Fibroblast of lung (primary cell): ENCODE data around the gene GPR132. TPM values are rescaled to one million over a fixed set of nuclear protein-coding genes. Genes with fewer than 3 reads are reported as not detected.

Experiments used
- DNase-seq, 2 donors: peaks; one replicate each; pipeline versions ENCODE4 v3.0.0 to v3.0.0-alpha.2; 2010; ENCODE audit warnings: low read depth in 2 of 2
- H2AFZ ChIP-seq: 2 replicates; pipeline ENCODE4 v1.5.1; 2012; ENCODE audit warnings: low read length, control low read depth, inconsistent platforms
- H3K27ac ChIP-seq: 2 replicates; pipeline ENCODE4 v1.5.1; 2011; ENCODE audit warnings: low read length, control low read depth; ENCODE audit not compliant: insufficient read depth
- H3K27me3 ChIP-seq: 2 replicates; pipeline ENCODE4 v1.5.1; 2011; ENCODE audit warnings: mild to moderate bottlenecking, low read length; ENCODE audit not compliant: control insufficient read depth, insufficient read depth
- H3K36me3 ChIP-seq: 2 replicates; pipeline ENCODE4 v1.5.1; 2011; ENCODE audit warnings: low read length; ENCODE audit not compliant: control insufficient read depth, insufficient read depth
- H3K4me1 ChIP-seq: 2 replicates; pipeline ENCODE4 v1.5.1; 2011; ENCODE audit warnings: low read length; ENCODE audit not compliant: control insufficient read depth, insufficient read depth; ENCODE audit errors: extremely low read depth
- H3K4me2 ChIP-seq: 2 replicates; pipeline ENCODE4 v1.5.1; 2011; ENCODE audit warnings: low read length, control low read depth; ENCODE audit not compliant: insufficient read depth; ENCODE audit errors: extremely low read depth
- H3K4me3 ChIP-seq, 4 experiments: fragments of 200-600 bp in 1 of 4; sonication (generic) in 1 of 4; replicated peaks in 1 of 4; 2 replicates each; pipeline ENCODE4 v1.5.1; 2011 to 2016; ENCODE audit warnings: low read length in 4 of 4, low read depth in 3 of 4, mild to moderate bottlenecking in 3 of 4, control low read depth in 2 of 4, inconsistent platforms in 1 of 4, mixed read lengths in 1 of 4; ENCODE audit not compliant: insufficient read depth in 1 of 4; ENCODE audit errors: control extremely low read depth in 1 of 4
- H3K79me2 ChIP-seq: 2 replicates; pipeline ENCODE4 v1.5.1; 2012; ENCODE audit warnings: mild to moderate bottlenecking, low read length, inconsistent platforms; ENCODE audit not compliant: control insufficient read depth, insufficient read depth
- H3K9ac ChIP-seq: 2 replicates; pipeline ENCODE4 v1.5.1; 2011; ENCODE audit warnings: mild to moderate bottlenecking, low read length, control low read depth; ENCODE audit not compliant: insufficient read depth
- H3K9me3 ChIP-seq: 2 replicates; pipeline ENCODE4 v1.5.1; 2012; ENCODE audit warnings: low read depth, low read length; ENCODE audit not compliant: control insufficient read depth, insufficient read depth
- H4K20me1 ChIP-seq: 2 replicates; pipeline ENCODE4 v1.5.1; 2011; ENCODE audit warnings: low read length; ENCODE audit not compliant: control insufficient read depth, insufficient read depth; ENCODE audit errors: extremely low read depth
- EZH2 ChIP-seq: IDR thresholded peaks from 2 replicates; pipeline ENCODE4 v1.5.1; 2012; ENCODE audit warnings: low read length, control low read depth, mild to moderate bottlenecking; ENCODE audit errors: missing control alignments
- polyA plus RNA-seq, 2 donors: library from polyadenylated mRNA; depleted of rRNA in 1 of 2; stranded (reverse) in 1 of 2; unstranded in 1 of 2; fragments of >200 nt; gene quantifications; 2 replicates each; pipeline ENCODE4 v1.2.1, GENCODE V29; 2011 to 2012; ENCODE audit warnings: missing spikeins in 1 of 2
- total RNA-seq: library from RNA; depleted of rRNA; stranded (reverse); fragments of >200 nt; gene quantifications from 2 replicates; pipeline ENCODE4 v1.2.1, GENCODE V29; 2014
- TF ChIP-seq, protein P1 (sequence below), 2 donors: IDR thresholded peaks in 1 of 2; conservative IDR thresholded peaks in 1 of 2; 1 replicate in 1 of 2; 2 replicates in 1 of 2; pipeline ENCODE4 v1.5.1; 2011 to 2012; ENCODE audit warnings: low read length in 2 of 2, control low read depth in 1 of 2, inconsistent platforms in 1 of 2, low read depth in 1 of 2, mild to moderate bottlenecking in 1 of 2

GPR132 gene
- total and polyA plus RNA-seq, 2 donors (not counting 1 experiment from before 2014, with no cell fraction given), result 0.17 TPM; not detected in 1

GRCh38 chr14:105060751-105061427 is 4.3 kb downstream of the GPR132 start:
- Histone ChIP-seq H3K27me3 (peaks cover 9% of the 10 kb centered on the region), H2AFZ (no peak overlapping the region), H3K9ac (no peak overlapping the region), H3K27ac (no peak overlapping the region), H3K79me2 (no peaks in the 10 kb centered on the region), H3K4me3 (no peak overlapping the region), H3K36me3 (no peaks in the 10 kb centered on the region), H3K4me1 (no peaks in the 10 kb centered on the region), H4K20me1 (no peaks in the 10 kb centered on the region), H3K4me2 (no peak overlapping the region), H3K9me3 (no peaks in the 10 kb centered on the region)
- DNase-seq, result no peak
- TF ChIP-seq EZH2, result no peak
- TF ChIP-seq, protein P1, sequence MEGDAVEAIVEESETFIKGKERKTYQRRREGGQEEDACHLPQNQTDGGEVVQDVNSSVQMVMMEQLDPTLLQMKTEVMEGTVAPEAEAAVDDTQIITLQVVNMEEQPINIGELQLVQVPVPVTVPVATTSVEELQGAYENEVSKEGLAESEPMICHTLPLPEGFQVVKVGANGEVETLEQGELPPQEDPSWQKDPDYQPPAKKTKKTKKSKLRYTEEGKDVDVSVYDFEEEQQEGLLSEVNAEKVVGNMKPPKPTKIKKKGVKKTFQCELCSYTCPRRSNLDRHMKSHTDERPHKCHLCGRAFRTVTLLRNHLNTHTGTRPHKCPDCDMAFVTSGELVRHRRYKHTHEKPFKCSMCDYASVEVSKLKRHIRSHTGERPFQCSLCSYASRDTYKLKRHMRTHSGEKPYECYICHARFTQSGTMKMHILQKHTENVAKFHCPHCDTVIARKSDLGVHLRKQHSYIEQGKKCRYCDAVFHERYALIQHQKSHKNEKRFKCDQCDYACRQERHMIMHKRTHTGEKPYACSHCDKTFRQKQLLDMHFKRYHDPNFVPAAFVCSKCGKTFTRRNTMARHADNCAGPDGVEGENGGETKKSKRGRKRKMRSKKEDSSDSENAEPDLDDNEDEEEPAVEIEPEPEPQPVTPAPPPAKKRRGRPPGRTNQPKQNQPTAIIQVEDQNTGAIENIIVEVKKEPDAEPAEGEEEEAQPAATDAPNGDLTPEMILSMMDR (conservative IDR thresholded peaks at IDR 0.05 in 1 of 2, IDR thresholded peaks at IDR 0.05 in 1 of 2; ENCODE audit: low read depth in 1 of 2, low read length in 2 of 2), result no peak

DNA sequence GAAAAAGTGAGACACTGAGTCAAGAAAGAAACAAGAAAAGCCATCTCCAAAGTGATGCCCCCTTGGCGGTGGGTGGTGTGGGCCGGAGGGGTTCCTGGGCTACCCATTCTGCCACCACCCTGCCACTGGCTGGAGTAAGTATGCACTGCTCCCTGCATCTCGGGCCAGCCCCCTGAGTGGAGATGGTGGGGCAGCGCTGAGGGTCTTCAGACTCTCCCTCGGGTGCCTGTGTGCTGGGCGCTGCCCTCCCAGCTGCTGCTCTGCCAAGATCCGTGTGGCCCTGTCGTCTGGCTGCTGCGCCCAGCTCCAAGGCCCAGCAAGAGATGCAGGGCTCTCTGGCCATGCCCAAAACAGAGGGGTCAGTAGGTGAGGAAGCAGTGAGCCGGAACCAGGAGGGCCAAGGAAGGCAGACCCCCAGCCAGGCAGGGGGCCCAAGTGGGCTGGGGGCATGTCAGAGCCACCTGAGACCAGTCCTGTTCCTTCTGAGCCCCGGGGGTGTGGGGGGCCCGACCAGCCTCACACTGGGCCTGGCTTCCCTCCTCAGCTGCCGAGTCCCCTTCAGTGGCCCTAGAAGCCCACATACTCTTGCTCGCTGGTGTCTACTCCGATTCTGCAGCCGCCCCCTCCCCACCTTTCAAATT is 5.2 kb downstream of the GPR132 start:
- H3K27me3 ChIP-seq, result peaks cover 9% of the 10 kb centered on the region
- no peak for DNase-seq
- no peak overlapping the region for H3K4me2 ChIP-seq
- no peaks in the 10 kb centered on the region for H3K4me1 ChIP-seq
- H3K27ac ChIP-seq, result no peak overlapping the region
- H3K79me2 ChIP-seq, result no peaks in the 10 kb centered on the region
- TF ChIP-seq EZH2, result no peak
- TF ChIP-seq, protein P1 (conservative IDR thresholded peaks at IDR 0.05 in 1 of 2, IDR thresholded peaks at IDR 0.05 in 1 of 2; ENCODE audit: low read depth in 1 of 2, low read length in 2 of 2), result no peak
- no peak overlapping the region for H3K4me3 ChIP-seq
- H3K9ac ChIP-seq, result no peak overlapping the region
- no peaks in the 10 kb centered on the region for H4K20me1 ChIP-seq
- H3K9me3 ChIP-seq, result no peaks in the 10 kb centered on the region
- H2AFZ ChIP-seq, result no peak overlapping the region
- H3K36me3 ChIP-seq, result no peaks in the 10 kb centered on the region

- DNase-seq, result peak in 1 of 2 donors; percentile 23
- H4K20me1 ChIP-seq, result no peaks in the 10 kb centered on the region
- H3K4me3 ChIP-seq, result no peak overlapping the region
- H3K27ac ChIP-seq, result no peak overlapping the region
- H2AFZ ChIP-seq, result no peak overlapping the region
- TF ChIP-seq, protein P1 (conservative IDR thresholded peaks at IDR 0.05 in 1 of 2, IDR thresholded peaks at IDR 0.05 in 1 of 2; ENCODE audit: low read depth in 1 of 2, low read length in 2 of 2), result no peak
- no peak for TF ChIP-seq EZH2
- no peaks in the 10 kb centered on the region for H3K79me2 ChIP-seq
- H3K4me1 ChIP-seq, result no peaks in the 10 kb centered on the region
- H3K36me3 ChIP-seq, result no peaks in the 10 kb centered on the region
- H3K27me3 ChIP-seq, result peaks cover 9% of the 10 kb centered on the region
- no peak overlapping the region for H3K4me2 ChIP-seq
- no peak overlapping the region for H3K9ac ChIP-seq
- H3K9me3 ChIP-seq, result no peaks in the 10 kb centered on the region
Observed at GRCh38 chr14:105059035-105059924, 6.0 kb downstream of the GPR132 start.
